SU-DHL-6 (cell line): Measurements from ENCODE around the gene CAMK2D.

Source experiments
- H2AFZ ChIP-seq: fragments of 200-600 bp; sonication (generic); 2 replicates; pipeline ENCODE4 v1.6.1; 2014; ENCODE audit warnings: low read depth, mild to moderate bottlenecking, moderate library complexity, mixed read lengths, antibody characterized with exemption, low read length; ENCODE audit not compliant: severe bottlenecking
- H3F3A ChIP-seq: fragments of 200-600 bp; shearing (Covaris generic); 2 replicates; pipeline ENCODE4 v1.6.0; 2016; ENCODE audit warnings: antibody characterized with exemption, mild to moderate bottlenecking; ENCODE audit not compliant: insufficient read depth
- H3K27ac ChIP-seq: fragments of 200-600 bp; sonication (generic); 2 replicates; pipeline ENCODE4 v1.5.1; 2016; ENCODE audit warnings: low read depth, mild to moderate bottlenecking, low read length, moderate library complexity, mixed read lengths
- H3K27me3 ChIP-seq: fragments of 200-600 bp; sonication (generic), shearing (Covaris generic); 2 replicates; pipeline ENCODE4 v1.6.0; 2014; ENCODE audit warnings: mild to moderate bottlenecking, low read length
- H3K36me3 ChIP-seq: fragments of 200-600 bp; sonication (generic); 2 replicates; pipeline ENCODE4 v1.6.1; 2014; ENCODE audit warnings: mild to moderate bottlenecking, low read length, mixed read lengths
- H3K4me2 ChIP-seq: fragments of 300-600, 200-600 bp; shearing (Covaris generic), sonication (generic); 2 replicates; pipeline ENCODE4 v1.6.0; 2014; ENCODE audit warnings: low read length, low read depth, mild to moderate bottlenecking; ENCODE audit not compliant: poor library complexity, severe bottlenecking
- H3K4me3 ChIP-seq: fragments of 200-600 bp; sonication (generic); 2 replicates; pipeline ENCODE4 v1.5.1; 2014; ENCODE audit warnings: antibody characterized with exemption, low read length, mild to moderate bottlenecking, mixed read lengths; ENCODE audit not compliant: insufficient read depth, poor library complexity, severe bottlenecking
- H3K79me2 ChIP-seq: fragments of 200-600 bp; sonication (generic); 2 replicates; pipeline ENCODE4 v1.6.1; 2014; ENCODE audit warnings: mild to moderate bottlenecking, low read length, moderate library complexity; ENCODE audit not compliant: insufficient read depth
- H3K9ac ChIP-seq: fragments of 200-600 bp; sonication (generic); 2 replicates; pipeline ENCODE4 v1.7.0; 2014; ENCODE audit warnings: mild to moderate bottlenecking, low read length
- H3K9me2 ChIP-seq: fragments of 200-600 bp; sonication (generic); replicated peaks from 2 replicates; pipeline ENCODE4 v1.6.1; 2014; ENCODE audit warnings: low read length; ENCODE audit not compliant: insufficient read depth
- H3K9me3 ChIP-seq: fragments of 200-600 bp; sonication (generic); 2 replicates; pipeline ENCODE4 v1.6.1; 2014; ENCODE audit warnings: low read length, mixed read lengths; ENCODE audit not compliant: insufficient read depth
- H4K20me1 ChIP-seq: fragments of 200-600 bp; sonication (generic); 2 replicates; pipeline ENCODE4 v1.6.1; 2014; ENCODE audit warnings: low read depth, mild to moderate bottlenecking, antibody characterized with exemption, low read length, moderate library complexity, mixed read lengths
- CTCF ChIP-seq: fragments of 200-600 bp; sonication (generic); IDR thresholded peaks from one replicate; pipeline ENCODE4 v1.5.1; 2017; ENCODE audit warnings: antibody characterized with exemption, mild to moderate bottlenecking, low read length, moderate library complexity; ENCODE audit not compliant: insufficient read depth, poor library complexity, severe bottlenecking
- EZH2phosphoT487 ChIP-seq: fragments of 200-600 bp; sonication (generic), shearing (Covaris generic); conservative IDR thresholded peaks from 2 replicates; pipeline ENCODE4 v1.6.1; 2018; ENCODE audit warnings: mild to moderate bottlenecking, antibody characterized with exemption, low read length, moderate library complexity, mixed read lengths

Gene CAMK2D

GRCh38 chr4:113756005-113756410 is 5.5 kb downstream of the CAMK2D start:
- no peaks in the 10 kb centered on the region for H3K36me3 ChIP-seq
- no peak overlapping the region for H3K9ac ChIP-seq
- TF ChIP-seq CTCF (no peak), EZH2phosphoT487 (no peak)
- H3F3A ChIP-seq, result no peaks in the 10 kb centered on the region; the same call in 1 of the 2 replicates
- peaks cover 10% of the 10 kb centered on the region for H3K79me2 ChIP-seq
- H3K27me3 ChIP-seq, result no peaks in the 10 kb centered on the region
- no peaks in the 10 kb centered on the region for H3K9me2 ChIP-seq
- no peak overlapping the region for H3K4me2 ChIP-seq
- H4K20me1 ChIP-seq, result no peaks in the 10 kb centered on the region
- H3K4me3 ChIP-seq, result no peak overlapping the region
- no peak overlapping the region for H3K27ac ChIP-seq
- H2AFZ ChIP-seq, result no peak overlapping the region
- no peaks in the 10 kb centered on the region for H3K9me3 ChIP-seq

GRCh38 chr4:113750734-113751133 is 10.8 kb downstream of the CAMK2D start:
- Histone ChIP-seq H3K27me3 (no peaks in the 10 kb centered on the region), H3K9me2 (no peaks in the 10 kb centered on the region), H3K4me3 (no peak overlapping the region), H3K27ac (no peak overlapping the region), H3K9ac (no peak overlapping the region), H3K4me2 (no peak overlapping the region), H4K20me1 (no peaks in the 10 kb centered on the region), H3F3A (no peaks in the 10 kb centered on the region), H3K36me3 (no peaks in the 10 kb centered on the region), H3K9me3 (no peaks in the 10 kb centered on the region), H3K79me2 (no peaks in the 10 kb centered on the region), H2AFZ (no peak overlapping the region)
- TF ChIP-seq CTCF, result no peak
- TF ChIP-seq EZH2phosphoT487, result no peak

GRCh38 chr4:113750296-113750695 is 11.2 kb downstream of the CAMK2D start:
- H3K4me3 ChIP-seq, result no peak overlapping the region
- no peak overlapping the region for H2AFZ ChIP-seq
- H3K9me3 ChIP-seq, result no peaks in the 10 kb centered on the region
- TF ChIP-seq EZH2phosphoT487, result no peak
- no peak for TF ChIP-seq CTCF
- H3K9me2 ChIP-seq, result no peaks in the 10 kb centered on the region
- H3F3A ChIP-seq, result no peaks in the 10 kb centered on the region
- no peak overlapping the region for H3K4me2 ChIP-seq
- H4K20me1 ChIP-seq, result no peaks in the 10 kb centered on the region
- no peaks in the 10 kb centered on the region for H3K79me2 ChIP-seq
- no peaks in the 10 kb centered on the region for H3K27me3 ChIP-seq
- H3K9ac ChIP-seq, result no peak overlapping the region
- no peak overlapping the region for H3K27ac ChIP-seq
- no peaks in the 10 kb centered on the region for H3K36me3 ChIP-seq

GRCh38 chr4:113749178-113749577 is 12.4 kb downstream of the CAMK2D start:
- Histone ChIP-seq H3K9ac (no peak overlapping the region), H3K36me3 (no peaks in the 10 kb centered on the region), H2AFZ (no peak overlapping the region), H3K4me3 (no peak overlapping the region), H3K9me3 (no peaks in the 10 kb centered on the region), H3K9me2 (no peaks in the 10 kb centered on the region), H3K27me3 (no peaks in the 10 kb centered on the region), H3K79me2 (no peaks in the 10 kb centered on the region), H3K4me2 (no peak overlapping the region), H3K27ac (no peak overlapping the region), H3F3A (no peaks in the 10 kb centered on the region), H4K20me1 (no peaks in the 10 kb centered on the region)
- TF ChIP-seq EZH2phosphoT487 (no peak), CTCF (no peak)
